GM19455 (cell line): ENCODE results near the gene ACAP3.

Source experiments
- ATAC-seq: cut with Tn5 transposase; IDR thresholded peaks from one replicate; pipeline ENCODE4 v1.9.1; 2021; ENCODE audit not compliant: unreplicated experiment

Gene ACAP3, protein sequence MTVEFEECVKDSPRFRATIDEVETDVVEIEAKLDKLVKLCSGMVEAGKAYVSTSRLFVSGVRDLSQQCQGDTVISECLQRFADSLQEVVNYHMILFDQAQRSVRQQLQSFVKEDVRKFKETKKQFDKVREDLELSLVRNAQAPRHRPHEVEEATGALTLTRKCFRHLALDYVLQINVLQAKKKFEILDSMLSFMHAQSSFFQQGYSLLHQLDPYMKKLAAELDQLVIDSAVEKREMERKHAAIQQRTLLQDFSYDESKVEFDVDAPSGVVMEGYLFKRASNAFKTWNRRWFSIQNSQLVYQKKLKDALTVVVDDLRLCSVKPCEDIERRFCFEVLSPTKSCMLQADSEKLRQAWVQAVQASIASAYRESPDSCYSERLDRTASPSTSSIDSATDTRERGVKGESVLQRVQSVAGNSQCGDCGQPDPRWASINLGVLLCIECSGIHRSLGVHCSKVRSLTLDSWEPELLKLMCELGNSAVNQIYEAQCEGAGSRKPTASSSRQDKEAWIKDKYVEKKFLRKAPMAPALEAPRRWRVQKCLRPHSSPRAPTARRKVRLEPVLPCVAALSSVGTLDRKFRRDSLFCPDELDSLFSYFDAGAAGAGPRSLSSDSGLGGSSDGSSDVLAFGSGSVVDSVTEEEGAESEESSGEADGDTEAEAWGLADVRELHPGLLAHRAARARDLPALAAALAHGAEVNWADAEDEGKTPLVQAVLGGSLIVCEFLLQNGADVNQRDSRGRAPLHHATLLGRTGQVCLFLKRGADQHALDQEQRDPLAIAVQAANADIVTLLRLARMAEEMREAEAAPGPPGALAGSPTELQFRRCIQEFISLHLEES

DNA sequence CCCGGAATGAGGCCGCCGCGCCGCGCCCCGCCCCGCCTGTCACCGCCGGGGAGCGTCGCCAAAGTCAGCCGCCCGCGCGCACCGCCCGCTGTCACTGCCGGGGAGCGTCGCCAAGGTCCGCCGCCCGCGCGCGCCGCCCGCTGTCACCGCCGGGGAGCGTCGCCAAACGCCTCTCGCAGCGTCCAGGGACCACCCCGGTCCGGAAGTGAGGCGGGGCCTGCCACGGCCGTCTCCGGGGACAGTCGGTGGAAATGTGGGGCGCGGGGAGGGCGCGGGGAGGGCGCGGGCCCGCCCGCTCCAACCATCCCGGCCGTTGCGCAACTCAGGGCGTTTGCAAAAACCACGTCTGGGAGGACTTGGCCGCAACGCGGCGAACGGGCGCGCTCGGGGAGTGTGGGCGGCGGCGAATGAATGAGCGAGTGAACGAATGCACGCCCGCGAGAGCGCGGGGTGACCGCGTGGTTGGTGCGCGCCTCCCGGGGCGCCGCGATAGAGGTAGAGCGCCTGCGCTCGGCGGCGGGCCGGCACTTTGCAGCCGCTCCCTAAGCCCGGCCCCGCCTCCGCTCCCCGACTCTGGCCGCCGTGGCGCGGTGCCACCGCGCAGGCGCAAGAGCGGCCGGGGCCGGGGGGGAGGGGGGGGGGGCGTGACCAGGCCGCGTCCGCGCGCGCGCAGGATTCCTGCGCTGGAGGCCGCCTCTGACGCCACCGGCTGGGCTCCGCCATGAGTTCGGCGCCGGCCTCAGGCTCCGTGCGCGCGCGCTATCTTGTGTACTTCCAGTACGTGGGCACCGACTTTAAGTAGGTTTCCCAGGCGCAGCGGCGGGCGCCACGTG is at the start of gene ACAP3, which contains the start of gene PUSL1:
ACAP3 (minus strand) TSS at position 8 of the 833 bp plus-strand sequence. CDS start 115 bp downstream, outside the sequence.
PUSL1 (plus strand) TSS at position 675 of the 833 bp plus-strand sequence; CDS start at position 722, 47 bp downstream.
- peak; percentile 55 for ATAC-seq

DNA sequence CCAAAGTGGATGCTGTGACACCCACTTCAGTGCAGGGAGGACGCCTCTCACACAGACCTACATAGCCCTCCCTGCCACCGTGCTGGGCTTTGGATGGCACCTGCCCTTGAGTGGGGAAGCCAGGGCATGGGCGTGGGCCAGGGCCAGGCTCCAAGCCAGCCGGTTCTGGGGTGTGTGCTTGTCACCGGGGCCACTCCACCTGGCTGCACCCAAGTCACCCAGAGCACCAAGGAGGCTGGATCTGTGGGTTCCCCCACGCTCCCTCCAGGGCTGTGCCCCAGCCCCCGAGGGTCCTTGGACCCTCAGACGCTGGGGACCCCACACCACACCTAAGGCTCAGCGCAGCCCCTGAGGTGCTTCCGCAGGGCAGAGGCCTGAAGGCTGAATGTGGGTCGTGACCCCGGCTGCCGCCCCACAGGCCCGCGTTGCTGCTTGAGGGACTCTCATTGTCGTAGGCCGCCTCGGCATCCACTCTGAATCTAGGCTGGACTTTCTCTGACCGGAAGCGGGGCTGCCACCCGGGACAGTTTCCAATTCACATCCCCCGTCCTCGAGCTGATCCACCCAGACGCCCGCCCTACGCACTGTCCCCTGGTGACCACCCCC is 49.2 kb upstream of the ACAP3 start:
- no peak for ATAC-seq

DNA sequence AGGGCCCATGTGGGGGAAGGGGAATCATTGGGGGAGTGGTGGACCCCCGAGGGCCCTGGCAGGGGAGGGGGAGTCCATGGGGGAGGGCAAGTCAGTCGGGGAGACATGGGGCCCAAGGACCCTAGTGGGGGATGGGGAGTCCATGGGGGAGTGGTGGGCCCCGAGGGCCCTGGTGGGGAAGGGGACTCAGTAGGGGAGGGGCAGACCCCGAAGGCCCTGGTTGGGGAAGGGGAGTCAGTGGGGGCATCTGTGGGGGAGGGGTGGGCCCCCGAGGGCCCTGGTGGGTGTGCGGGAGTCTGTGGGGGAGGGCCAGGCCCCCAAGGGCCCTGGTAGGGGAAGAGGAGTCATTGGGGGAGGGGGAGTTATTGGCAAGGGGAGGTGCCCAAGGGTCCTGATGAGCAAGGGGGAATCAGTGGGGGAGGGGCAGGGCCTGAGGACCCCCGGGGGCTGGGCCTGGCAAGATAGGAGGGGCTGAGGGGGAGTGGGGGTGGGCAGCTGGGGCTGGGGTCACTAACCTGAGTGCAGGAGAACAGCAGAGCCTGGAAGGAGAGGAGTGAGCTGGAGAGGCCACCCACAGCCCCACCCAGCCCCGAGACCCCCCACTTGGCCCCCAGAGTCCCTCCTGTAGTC is 48.6 kb upstream of the ACAP3 start:
- no peak for ATAC-seq

DNA sequence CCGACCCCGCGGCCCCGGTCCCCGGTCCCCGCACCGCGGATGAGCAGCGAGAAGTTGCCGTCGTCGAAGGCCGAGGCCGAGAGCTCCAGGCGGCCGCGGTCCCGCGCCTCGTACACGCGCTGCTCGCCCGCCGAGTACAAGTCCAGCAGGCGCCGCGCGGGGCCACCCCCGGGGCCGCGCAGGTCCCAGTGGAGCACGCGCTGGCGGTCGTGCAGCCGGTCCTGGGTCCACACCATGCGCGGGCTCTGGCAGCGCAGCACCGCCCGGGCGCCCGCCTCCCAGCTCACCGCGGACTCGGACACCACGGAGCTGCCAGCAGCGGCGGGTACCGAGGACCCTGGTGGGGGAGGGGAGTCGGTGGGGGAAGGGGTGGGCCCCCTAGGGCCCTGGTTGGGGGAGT is 47.7 kb upstream of the ACAP3 start:
- ATAC-seq = no peak

DNA sequence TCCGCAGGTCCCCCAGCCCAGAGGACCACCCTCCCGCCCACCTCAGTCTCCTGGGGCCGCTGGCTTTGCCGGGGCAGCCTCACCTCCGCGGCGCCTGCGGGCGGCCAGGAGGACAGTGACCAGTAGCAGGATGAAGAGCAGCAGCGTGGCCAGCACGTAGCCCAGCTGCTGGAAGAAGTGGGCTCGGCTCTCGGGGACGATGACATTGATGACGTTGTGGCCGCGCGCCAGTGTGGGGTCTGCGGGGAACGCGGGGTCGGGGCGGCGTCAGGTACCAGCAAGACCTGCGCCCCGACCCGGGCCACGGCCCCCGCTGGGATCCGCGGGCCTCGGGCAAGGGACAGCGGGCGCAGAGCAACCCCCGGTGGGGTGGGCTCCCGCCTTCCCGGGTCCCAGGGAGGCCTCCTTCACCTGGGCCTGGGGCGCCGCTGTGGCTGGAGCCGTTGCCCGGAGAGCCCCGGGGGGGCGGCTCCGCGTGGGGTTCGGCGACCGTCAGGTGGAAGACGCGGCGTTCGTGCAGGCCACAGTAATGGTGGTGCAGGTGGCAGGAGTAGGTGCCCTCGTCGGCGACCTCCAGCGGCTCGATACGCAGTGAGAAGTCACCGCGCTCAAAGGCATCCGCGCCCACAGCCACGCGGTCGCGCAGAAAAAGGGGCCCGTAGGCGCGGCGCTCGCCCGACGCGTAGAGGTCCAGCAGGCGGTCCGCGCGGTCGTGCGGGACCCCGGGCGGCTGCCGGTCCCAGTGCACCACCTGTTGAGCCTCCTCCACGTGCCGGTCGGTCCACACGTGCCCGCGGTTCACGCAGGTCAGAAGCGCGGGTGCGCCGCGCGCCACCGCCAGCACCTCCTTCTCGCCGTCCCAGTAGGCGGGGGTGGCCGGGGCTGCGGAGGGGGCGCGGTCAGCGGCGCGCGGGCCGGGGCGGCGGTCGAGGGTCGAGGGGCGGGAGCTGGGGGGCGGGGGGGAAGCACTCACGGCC is 46.8 kb upstream of the ACAP3 start:
- no peak for ATAC-seq

DNA sequence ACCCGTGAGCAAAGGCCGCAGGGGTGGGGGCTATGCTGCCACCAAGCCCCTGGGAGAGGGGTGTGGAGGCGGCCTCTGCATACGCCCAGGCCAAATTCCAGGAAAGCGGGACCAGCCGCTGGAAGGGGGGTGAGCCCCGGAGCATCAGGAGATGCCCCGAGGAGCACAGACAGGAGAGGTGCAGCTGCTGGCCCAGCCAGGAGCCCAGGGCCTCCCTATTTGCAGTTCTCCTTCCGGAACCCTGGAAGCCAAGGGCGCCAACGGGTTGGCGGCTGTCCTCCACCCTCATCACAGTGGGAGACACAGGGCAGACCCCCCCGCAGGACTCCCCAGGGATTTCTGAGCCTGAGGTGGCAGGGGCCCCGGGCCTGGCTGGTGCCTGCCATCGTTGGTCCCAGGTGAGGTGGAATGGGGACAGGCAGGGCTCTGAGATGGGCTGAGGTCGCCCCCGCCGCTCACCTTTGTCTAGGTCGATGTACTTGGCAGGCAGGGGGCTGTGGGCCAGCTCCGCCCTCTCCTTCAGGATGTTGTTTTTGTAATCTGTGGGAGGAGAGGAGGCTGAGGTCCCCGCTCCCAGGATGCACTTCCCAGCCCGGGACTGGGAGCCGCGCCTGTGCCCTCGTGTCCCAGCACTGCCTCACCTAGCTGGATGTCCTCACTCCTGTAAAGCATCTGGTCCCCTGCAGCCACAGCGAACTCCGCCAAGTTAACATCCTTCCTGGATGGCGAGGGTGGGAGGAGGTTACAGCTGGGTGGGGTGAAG is 45.8 kb upstream of the ACAP3 start:
- ATAC-seq = no peak

DNA sequence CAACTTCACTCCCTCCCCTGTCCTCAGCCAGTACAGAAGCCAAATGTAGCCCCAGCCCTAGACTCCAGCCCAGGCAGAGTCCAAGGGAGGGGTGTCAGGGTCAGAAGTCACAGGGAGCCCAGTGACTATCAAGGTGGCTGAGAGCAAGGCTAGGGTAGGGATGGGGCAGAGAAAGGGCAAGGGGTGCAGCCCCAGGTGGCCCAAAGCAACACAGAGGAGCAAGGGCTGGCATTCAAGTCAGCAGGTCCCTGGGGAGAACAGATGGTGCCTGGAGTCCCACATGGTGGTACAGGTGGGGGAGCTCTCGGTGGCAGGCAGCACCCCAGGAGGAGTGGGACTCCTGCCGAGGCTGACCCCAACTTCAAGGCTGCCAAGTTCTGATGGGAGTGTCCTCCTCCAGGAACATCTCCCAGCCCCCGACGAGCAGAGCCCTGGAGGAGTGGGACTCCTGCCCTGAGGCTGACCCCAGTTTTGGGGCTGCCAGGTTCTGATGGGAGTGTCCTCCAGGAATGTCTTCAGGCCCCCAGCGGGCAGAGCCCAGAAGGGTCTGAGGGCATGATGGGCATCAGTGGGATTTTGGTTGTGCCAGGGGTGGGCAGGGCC is 45.2 kb upstream of the ACAP3 start:
- no peak for ATAC-seq

DNA sequence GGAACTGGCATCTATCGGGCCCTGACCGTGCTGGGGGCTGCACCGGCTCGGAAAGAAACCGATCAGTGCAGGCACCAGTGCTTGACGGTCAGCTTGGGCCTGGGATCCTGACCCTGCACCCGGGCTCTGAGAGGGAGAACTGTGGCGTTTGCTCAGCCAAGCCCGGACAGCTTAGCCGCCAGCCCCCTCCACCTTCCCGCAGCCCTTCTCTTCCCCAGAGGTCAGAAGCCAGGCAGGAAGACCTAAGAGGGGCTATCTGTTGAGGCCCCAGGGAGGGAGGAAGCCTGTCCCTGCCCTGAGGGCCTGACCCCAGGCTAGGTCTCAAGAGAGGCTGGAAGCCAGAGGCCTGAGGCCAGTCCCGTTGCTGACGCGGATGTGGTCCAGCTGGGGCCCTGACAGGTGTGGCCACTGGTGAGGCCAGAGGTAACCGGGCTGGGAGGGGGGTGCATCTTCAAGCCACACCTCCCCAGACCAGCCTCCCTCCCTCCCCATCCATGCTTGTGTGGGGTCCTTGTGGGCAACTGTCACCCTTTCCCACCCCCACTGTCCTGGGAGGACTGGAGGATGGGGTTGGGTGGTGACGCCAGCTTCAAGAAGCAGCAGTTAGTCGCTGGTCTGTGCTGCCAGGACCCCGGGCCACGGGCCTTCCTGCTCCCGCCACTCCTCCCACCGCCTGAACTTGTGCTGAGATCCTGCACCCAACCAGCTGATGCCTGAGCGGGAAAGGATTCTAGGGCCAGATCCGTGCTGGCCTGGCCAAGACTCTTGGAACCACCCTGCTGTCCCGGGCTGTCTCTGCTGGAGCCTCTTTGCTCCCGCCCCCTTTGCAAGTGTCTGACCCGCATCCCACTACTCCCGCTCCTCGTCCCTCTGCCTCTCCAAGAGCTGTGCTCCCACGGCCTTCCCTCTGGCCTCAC is 44.0 kb upstream of the ACAP3 start:
- ATAC-seq = no peak

DNA sequence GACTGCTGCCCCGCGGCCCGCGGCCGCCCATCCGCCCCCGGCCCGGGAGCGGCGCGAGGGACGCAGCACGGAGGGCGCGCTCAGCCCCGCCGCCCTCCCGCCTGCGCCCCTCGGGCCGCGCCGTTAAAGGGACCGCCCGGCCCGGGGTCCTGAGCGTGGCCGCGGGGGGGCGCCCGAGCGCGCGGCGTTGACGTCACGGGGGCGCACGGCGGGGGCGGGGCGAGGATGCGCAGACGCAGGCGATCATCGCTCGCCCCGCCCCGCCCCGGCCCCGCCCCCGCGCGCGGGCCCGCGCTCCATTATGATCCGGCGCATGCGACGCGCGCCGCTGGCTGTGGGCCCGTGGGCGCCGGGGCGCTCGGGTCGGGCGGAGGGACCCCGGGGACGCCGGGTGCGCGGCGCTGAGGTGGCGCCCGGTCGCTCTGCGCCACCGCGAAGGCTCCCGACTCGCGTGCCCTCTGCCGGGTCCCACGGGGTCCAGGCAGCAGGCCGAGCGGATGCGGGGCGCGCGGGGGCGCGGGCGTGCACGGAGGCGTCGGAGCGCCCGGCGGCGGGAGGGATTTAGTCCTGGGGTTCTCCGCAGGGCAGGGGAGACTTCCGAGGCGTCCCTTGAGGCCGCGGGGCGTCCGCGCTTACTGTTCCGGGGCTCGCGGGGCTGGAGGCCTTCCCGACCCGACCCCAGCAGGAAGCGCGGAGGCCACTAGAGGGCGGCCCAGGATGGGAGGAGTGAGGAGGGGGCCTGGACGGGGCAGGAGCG is 41.7 kb upstream of the ACAP3 start, which contains the start of gene DVL1:
DVL1 (minus strand) TSS at position 163 of the 757 bp plus-strand sequence. CDS start 353 bp downstream, outside the sequence.
- peak; percentile 55 for ATAC-seq

DNA sequence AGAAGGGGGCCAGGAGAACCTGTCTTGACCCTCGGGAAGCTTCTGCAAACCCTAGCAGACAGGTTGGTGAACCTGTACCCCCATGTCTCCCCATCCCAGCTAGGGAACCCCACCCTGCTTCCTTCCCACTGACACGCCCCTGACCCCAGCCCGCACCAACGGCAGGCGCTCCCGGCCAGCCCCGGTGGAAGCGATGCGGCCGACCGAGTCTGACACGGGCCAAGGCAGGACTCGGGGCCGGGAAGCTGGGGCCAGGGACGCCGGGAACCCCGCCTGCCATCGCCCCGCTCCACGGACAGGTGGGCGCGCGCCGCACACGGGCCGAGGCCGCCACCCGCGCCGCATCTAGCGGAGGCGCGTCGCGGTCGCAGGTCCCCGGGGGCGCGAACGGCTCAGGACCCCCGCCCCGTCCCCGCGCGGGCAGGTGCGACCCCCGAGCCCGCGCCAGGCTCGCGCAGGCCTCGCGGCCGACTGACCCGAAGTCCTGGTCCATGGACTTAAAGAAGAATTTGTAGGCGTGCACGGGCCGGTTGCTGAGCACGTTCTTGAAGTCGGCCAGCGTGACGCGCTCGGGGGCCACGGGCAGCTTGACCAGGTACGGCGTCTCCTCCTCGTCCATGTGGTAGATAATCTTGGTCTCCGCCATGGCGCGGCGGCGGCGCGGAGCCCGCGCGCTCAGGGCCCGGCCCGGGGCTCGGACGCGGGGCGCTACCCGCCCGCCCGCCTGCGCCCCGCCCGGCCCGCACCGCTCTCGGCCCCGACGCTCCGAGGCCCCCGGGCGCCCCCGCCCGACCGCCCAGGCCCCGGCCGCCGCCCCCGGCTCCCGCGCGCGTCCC is 40.9 kb upstream of the ACAP3 start:
- ATAC-seq = peak; percentile 21

DNA sequence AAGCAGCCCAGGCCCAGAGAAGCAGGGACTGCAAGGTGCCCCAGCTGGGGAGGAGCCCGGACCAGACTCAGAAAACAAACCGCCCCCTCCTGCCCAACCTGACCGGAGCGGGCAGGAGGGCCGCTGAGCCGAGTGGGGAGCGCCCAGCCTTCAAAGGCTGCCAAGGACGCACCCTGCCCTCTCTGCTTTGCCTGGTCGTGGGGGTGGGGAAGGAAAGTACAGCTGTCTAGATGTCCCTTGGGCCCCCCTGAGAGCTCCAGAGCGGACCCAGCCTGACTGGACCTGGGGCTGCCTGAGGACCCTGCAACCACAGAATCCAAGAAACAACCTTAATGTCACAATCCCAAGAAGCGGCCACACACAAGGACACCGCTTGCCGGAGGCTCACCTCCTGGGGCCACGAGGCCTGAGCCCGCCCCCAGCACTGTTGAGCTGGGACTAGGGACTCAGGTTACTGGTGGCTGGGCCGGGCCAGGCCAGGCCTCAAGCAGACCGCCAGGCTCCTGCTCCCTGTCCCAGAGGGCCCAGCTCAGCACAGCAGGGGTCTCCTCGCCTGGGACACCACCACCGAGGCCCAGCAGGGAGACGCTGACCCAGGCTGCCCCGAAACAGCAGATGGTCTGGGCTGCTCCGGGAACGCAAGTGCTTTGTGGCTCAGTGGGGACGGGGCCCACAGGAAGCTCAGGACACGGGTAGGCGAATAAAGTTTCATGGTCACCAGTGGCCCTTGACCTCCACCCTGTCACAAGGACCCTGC is 40.1 kb upstream of the ACAP3 start:
- no peak for ATAC-seq

DNA sequence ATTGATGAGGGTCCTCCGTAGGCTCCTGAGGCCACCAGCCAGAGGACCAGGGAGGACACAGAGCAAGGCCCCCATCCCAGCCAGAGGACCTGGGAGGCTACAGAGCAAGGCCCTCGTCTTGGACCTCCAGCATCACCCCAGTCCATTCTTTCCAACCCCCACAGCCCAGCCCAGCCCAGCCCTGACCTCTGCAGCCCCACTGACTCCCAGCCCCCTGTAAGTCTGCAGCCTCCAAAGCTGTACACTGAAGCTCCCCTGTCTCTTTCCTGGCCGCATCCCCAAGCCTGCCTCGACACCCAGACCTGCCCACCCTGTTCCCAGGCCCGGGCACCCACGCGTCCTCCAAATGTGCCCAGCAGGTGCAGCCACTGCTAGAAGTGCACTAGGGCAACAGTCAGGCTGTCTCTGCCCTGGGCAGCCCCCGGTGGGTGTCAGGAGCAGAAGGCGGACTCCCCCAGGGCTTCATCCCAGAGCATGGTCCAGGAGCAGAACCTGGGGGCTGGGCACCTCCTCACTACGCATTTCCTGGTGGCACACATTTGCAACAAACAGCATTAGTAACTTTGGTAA is 39.4 kb upstream of the ACAP3 start:
- no peak for ATAC-seq

DNA sequence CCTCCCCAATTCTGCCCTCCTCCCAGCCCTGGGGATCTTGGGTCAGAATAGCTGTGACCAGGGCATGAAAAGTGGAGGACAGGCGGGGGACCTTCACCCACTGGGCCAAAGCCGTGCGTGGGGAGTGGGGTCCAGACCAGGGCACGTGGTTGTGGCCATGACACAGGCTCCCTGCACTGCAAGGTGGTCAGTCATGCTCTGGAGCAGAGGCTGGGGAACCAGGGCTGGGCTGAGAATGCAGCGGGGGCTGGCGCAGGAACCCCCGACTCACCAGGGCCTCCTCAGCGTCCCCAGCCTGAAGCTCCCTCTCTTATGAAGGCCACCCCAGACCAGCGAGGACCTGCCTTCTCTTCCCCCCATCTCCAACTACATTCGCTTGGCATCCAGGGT is 38.8 kb upstream of the ACAP3 start:
- no peak for ATAC-seq

DNA sequence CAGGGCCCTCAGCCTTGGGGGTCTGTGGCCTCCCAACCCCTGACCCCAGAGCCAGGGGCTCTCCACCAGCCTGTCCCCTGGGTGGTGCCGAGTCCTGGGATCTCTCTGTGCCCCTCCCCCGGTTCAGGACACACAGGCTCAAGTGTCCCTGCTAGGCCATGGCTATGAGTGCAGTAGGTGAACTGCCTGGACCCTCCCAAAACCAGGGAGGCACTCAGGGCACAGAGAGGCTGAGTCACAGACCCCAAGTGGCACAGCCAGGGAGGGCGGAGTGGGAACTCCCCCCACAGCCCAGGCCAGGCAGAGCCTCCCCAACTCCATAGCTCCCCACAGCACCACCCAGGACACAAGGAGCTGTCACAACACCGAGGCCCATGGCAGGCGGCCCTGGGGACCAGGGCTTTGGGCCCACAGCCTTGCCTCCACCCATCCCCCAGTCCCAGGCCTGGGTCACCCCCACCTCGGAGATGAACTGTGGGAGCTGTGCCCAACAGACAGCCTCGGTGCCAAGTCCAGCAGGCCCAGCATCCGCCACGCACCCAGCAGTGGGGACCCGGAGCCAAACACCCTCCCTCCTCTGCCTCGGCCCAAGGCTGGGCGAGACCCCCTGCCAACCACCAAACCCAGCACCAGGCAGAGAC is 38.2 kb upstream of the ACAP3 start:
- ATAC-seq = no peak
